Right lung (tissue), 5 donors: ENCODE results near the gene MGME1. TPM values are rescaled to one million over a fixed set of nuclear protein-coding genes. Genes with fewer than 3 reads are reported as not detected.
"Not testable (repeated sequence)": the region's sequence is repeated elsewhere in the genome, so short reads cannot be mapped to it uniquely, and the experiment has no call there.

ENCODE experiments used
- DNase-seq, 2 donors: peaks; one replicate each; pipeline ENCODE4 v3.0.0-alpha.2; 2013
- polyA plus RNA-seq, 5 donors: library from polyadenylated mRNA; unstranded; fragments of 120-200 nt; gene quantifications; one replicate each; pipeline versions ENCODE4 v1.2.1 to v1.2.3, GENCODE V29; 2013; ENCODE audit warnings: inconsistent platforms in 1 of 5, low replicate concordance in 1 of 5; ENCODE audit not compliant: insufficient read length in 5 of 5, insufficient read depth in 1 of 5

The MGME1 gene
- polyA plus RNA-seq, 5 donors = 26.1 to 47.2 (median 34.2) TPM

DNA sequence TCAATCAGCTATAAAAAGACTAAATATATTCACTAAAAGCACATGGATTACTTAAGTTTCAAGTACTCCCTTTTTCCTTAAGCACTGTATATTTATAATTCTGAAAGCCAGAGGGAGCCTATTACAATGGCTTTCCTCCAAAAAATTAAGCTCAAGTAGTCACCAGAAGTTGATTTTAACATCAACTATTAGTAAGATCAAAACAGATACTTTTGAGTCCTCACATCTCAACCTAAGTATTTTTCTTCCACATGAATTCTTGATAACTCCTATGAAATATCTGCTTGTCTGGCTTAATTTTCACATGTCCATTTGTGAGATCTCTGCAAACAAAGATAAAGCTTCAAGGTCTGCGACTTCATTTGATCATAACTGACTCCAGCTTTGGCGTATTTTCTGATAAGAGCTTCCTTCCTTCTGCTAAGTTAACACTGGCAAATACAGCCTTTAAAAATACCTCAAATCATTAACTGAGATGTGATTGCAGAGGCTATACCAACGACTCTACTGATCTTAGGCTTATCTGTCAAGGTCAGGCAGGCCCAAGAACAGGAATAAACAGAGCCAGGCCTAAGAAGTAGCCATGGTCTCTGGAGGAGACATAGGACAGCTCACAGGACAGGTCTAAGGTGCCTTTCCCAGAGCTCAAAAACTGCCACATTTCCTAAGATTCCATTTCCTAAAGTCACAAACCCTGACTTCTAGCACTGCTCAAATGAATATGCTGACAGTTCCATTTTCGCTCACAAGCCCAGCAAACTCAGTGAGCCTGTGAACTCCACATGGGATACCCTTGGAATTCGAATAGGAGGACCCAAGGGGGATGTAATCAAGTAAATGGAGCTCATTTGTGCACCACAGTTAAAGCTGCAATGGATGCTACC is 10.2 kb upstream of the MGME1 start:
- no peak for DNase-seq

DNA sequence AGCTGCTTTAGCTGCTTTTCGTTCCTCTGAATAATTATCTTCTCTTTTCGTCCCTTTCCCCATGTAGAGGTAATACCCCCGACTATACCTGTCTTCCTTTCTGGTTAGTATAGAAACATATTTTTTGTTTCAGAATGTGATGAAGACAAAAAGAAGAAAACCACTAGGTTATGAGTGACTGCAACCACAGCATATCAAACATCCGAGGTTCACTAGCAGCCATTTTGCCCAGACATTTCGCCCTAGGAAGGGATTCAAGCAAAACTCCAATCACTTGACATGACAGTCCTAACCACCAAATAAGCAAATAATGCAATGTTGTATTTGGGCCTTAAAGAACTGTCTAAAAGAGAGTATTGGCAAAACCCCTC is 9.6 kb upstream of the MGME1 start:
- no peak for DNase-seq

DNA sequence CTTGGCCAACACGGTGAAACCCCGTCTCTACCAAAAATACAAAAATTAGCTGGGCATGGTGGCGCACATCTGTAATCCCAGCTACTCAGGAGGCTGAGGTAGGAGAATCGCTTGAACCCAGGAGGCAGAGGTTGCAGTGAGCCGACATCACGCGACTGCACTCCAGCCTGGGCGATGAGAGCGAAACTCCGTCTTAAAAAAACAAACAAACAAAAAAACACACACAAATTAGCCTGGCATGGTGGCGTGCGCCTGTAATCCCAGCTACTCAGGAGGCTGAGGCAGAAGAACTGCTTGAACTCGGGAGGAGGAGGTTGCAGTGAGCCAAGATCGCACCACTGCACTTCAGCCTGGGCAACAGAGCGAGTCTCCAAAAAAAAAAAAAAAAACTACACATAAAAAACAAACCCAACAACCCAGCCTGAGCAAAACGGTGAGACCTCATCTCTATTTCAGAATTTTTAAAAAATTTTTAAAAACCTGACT is 8.4 kb upstream of the MGME1 start:
- DNase-seq = not testable (repeated sequence)

DNA sequence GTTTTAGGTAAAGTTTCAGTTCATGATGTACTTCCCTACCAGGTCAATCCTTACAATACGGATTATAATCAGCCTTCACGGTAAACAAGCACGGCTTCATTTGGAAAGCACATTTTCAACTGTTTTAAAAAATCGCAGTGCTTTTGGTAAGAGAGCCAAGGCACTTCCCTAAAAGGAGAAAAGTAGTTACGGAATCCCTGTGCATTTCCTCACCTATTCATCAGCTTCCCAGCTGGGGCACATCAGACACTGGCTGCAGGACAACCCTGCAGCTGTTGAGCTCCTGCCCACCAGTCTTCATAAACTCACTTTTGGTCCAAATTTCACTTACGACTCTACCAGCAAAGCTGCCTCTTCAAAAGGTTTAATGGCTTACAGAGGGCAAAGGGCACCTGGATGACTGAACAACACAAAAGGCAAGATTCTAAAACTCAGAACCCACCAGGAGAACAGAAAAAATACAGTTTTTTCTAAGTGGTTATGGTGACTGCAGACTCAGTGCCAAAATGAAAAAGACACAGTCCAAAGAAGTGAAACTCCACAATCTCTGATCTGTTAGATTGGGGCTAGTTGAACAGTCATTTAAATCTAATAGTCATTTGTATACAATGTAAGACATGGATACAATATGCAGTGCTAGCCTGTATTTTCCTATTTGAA is 7.8 kb upstream of the MGME1 start:
- no peak for DNase-seq

DNA sequence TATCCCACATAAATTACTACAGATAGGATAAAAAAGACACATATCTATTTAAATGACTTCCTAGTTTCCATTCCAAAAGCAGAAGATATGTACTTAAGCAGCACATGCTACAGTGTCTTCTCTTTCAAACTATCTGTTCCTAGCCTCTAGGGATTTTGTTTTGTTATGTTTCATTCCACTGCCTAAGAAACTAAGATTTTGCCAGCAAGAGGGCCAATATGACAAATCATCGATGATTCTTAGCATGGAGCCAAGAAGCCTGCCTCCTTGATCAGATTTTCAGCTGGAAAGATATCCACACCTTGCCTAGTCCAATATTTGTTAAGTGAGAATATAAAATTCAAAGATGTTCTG is 7.3 kb upstream of the MGME1 start:
- no peak for DNase-seq

DNA sequence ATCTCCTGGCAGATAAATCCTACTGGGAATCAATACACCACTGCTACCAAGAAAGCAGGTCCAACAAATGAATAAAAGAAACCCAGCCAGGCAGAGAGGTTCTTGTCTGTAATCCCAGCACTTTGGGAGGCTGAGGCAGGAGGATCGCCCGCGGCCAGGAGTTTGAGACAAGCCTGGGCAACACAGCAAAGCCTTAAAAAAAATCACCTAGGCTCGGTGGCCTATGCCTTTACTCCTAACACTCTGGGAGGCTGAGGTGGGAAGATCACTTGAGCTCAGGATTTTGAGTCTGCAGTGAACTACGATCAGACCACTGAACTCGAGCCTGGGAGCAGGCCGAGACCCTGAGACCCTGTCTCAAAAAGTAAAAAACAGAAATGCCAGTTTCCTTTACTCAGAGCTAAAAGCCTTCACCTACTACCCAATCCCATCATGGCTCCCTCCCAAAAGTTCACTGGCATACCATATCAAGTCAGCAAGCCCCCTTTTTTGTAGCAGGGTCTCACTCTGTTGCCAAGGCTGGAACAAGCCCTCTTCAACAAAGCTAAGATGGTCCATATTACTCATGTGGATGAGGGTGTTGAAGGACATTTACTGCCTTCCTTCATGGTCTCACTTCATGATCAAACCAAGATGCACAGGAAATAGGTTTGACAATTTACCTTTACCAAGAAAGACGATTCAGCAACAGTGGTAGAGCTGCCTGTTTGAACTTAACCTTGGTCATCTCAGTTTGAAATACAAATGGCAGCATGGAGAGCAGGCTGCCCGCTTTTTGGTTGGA is 5.5 kb upstream of the MGME1 start:
- no peak for DNase-seq

DNA sequence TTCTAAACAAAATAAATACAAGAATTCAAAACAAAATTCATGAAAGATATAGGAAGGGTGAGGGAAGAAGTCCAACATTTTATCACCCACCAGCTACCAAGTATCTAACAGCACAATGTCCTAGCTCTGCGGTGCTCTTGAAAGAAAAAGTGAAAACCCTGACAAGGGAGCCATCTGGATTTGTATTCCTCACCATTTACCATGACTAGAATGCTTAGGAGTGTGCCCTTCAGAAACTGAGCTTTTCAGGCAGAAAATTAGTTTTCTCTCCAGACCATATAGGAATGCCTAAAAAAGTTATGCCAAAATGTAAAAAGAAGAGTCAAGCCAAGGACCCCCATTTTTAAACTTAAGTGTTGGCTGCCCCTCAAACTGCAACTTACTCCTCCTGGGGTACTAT is 4.7 kb upstream of the MGME1 start:
- DNase-seq = no peak

DNA sequence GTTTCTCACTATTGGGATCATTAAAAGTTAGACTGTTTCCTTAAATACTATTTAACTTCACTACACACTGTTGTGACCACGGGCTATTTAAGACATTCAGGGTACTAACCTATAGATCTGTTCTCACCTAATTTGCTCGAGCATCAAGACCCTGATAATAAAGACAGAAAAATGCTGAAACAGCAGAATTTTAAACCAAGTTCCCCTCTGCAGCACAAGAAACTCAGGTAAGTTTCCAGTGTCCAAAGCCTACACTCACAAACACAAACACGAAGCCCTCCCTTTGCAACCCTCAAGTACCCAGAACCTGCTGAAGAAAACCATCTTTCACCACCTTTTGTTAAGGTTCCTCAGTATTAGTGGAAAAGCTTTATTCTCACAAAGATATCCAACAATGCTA is 4.2 kb upstream of the MGME1 start:
- no peak for DNase-seq

DNA sequence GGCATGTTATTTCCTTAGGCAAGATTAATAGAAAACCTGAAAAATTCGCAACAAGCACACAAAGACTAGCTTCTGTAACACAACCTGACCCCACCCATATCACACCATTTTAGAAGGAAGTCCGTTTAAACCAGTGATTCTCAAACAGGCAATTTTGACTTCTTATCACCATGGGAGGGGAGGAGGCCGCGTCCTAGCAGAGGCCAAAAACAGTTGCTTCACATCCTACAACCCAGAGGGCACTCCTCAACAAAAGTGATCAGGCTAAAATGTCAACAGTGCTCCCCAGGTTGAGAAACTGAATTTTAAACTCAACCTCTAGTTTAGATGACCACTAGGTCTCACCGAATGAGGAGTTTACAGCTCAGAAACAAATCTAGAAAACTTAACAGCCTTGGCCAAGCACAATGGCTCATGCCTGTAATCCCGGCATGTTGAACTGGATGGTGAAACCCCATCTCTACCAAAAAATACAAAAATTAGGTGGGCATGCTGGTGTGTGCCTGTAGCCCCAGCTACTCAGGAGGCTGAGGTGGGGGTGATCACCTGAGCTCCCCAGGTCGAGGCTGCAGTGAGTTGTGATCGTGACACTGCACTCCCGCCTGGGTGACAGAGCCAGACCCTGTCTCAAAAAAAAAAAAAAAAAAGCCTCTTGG is 3.6 kb upstream of the MGME1 start:
- no peak for DNase-seq

DNA sequence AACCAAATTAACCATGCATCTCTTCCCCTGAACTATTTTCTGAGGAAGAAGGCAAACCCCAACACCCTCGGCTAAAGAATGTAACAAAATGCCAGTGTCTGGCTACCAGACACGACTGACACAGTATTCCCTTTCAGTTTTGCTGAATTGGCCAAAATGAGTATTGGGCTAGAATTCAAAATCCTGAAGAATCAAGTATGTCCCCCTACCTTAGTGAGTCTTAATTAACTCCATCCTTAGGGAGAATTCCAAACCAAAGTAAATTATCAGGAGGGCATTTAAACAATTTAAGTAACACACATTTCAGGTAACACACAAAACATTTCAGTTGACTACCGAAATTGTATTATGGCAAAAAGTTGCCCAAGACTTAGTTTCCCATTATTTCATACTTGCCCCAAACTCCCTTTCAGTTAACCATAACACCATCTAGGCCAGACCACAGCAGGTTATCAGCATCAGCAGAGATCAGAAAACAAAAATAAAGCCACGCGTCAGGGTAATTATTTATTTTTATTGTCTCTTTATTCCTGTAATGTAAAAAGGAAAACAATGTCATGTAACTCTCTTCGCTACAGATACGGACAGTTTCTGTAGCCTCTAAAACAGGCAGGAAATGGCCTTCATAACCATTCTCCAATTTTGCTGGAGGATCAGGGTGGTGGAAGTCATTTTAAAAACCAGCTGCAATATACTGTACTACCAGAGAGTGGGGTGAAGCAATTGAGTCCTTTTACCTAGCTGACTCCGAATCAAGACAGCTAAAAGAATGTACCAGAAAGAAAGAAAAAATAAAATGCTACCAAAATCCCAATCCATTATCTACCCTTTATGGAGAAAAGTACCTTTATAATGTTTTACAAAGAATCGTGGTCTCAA is 2.1 kb upstream of the MGME1 start:
- no peak for DNase-seq

DNA sequence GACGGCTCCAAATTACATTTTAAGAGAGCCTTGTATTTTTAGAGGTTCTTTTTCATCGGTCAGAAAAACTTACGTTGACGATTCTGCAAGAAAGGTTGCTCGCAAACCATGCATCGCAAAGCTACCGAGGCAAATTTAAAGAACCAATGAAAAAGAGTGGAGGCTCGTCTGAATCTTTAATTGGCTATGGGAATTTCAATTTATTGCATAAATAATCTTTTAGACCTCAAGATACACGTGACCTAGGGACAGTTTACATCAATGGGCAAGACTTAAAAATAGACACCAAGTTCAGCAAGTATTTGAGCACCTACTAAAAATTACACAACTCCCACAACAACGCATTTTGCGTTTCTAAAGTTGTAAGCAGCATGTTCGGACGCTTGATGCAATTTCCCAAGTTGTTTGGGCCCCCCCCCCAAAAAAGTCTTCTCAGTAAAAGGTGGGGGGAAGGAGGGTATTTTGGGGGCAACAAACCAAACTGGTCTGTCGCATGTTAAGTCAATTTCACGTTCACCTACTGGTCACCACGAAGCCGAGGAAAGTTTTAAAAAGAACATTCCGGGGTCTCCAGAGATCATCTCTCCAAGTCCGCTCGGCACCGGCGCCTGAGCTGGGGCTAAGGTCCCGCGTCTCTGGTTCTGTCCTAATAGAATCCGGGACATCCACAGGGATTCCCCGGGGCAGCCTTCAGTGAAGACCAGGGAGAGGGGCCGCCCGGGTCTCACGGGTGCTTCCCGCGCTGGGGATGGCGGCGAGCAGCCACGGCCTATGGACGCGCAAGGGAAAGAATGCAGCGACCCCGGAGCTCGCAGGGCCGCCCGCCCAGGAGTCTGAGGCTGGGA is 1.1 kb upstream of the MGME1 start:
- DNase-seq = no peak

DNA sequence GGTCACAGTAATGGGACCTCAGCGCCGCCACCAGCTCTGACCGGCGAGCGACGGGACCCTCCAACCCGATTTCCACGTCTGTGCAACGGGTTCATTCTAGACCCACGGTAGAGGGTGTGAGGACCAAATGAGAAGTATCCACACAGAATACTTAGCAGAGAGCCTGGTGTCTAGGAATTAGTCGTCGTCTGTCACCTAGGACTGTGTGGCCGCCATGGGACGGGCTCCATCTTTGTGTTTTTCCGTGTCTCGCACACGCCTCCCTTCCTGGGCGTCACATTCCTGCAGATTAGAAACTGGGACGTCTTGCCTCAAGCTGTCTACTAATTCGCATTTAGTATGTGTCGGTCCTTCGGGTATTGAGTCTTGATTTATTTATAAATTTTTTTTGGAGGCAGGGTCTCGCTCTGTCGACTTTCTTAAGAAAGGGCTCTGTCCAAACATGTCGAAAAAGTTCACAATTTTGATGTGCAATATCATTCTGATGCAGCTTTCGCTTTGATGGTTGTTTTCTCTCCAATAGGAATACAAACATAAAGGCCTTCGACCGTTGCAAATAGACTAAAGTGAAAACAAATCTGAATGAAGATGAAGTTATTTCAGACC is 563 bp downstream of the MGME1 start:
- DNase-seq = no peak

DNA sequence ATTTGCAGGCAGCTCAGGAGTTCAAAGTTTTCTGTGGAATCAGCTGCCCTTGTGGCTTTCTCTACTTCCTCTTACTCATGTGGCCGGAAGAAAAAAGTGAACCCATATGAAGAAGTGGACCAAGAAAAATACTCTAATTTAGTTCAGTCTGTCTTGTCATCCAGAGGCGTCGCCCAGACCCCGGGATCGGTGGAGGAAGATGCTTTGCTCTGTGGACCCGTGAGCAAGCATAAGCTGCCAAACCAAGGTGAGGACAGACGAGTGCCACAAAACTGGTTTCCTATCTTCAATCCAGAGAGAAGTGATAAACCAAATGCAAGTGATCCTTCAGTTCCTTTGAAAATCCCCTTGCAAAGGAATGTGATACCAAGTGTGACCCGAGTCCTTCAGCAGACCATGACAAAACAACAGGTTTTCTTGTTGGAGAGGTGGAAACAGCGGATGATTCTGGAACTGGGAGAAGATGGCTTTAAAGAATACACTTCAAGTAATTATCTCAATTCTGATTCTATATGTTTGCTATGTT is 1.1 kb downstream of the MGME1 start:
- DNase-seq = no peak

DNA sequence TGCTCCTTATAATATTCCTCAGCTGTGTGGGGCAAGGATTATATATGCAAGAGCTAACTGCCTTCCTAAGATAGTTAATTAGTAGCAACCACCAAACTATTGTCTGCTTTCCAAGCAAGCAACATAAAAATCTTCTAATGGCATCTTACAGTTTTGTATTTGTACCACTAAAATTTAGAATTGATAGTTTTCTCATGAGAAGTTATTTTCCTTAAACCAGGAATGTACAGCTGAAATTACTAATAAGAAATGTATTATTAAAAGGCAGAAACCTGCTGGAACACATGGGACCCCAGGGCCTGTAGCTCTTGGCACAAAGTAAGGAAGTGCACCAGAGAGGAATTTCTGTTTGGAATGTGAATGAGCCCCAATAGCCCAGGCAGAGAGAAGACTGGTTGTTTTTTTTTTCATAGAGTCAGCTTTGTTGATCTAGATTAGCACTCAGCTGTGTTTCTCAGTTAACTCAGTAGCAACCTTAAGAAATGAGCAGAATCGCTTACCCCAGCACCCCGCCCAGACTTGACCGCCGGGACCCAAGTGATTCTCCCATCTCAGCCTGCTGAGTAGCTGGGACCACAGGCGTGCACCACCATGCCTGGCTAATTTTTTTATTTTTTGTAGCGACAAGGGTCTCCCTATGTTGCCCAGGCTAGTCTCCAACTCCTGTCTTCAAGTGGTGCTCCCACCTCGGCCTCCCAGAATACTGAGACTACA is 2.6 kb downstream of the MGME1 start:
- DNase-seq = no peak

DNA sequence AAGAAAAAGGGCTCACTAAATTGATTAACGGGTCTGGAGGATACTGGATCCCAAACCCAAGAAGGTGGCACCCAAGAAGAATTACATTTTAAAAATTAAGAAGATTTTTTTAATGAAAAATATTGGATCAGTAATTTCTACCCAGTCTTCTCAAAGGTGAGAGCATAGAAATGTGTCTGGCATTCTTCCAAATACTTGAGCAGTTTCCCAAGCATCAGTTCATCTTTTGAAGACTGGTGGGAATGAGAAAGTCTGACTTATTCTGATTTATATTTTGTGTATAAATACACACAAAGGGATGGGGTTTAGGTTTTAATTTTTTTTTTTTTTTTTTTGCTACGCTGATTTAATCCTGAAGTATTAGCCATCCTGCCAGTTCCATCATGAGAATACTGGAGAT is 3.3 kb downstream of the MGME1 start:
- DNase-seq = no peak

DNA sequence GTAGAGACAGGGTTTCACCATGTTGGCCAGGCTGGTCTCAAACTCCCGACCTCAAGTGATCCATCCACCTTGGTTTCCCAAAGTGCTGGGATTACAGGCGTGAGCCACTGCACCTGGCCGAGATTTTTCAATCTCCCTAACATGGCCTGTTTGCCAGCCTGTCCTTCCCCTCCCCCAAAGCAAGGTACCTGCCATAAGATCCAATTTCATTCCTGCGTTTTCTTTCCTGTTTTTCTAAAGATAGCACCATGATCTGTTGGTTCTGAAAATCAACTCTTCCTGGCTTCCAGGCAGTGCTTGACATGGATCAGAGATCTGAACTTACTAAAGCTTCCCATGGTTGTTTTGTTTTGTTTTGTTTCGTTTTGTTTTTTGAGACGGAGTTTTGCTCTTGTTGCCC is 7.5 kb downstream of the MGME1 start:
- no peak for DNase-seq

DNA sequence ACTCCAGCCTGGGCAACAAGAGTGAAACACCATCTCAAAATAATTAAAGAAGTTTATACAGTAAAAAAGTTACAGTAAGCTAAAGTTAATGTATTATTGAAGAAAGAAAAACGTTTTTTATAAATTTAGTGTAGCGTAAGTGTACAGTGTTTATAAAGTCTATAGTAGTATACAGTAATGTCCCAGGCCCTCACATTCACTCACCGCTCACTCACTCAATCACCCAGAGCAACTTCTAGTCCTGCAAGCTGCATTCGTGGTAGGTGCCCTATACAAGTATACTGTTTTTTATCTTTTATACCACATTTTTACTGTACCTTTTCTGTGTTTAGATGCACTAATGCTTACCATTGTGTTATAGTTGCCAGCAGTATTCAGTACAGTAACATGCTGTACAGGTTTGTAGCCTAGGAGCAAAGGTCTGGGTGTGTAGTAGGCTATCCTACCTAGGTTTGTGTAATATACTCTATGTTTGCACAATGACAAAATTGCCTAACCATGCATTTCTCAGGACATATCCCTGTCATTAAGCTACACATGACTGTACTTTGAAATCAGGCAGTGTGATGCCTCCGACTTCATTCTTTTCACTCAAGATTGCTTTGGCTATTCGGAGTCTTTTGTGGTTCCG is 16.7 kb downstream of the MGME1 start:
- DNase-seq = no peak

DNA sequence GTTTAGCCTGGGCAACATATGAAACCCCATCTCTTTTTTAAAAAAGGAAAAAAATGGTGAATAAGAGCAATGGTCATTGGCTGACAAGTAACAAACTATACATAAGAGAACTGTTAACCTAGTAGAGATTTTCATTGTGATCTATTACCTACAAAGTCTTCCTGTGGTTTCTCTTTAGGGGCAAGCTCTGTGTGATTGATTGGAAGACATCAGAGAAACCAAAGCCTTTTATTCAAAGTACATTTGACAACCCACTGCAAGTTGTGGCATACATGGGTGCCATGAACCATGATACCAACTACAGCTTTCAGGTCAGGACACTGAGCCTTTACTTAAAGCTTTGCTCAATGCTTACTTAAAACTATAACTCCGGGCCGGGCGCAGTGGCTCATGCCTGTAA is 19.2 kb downstream of the MGME1 start:
- DNase-seq = no peak
